SH-SY5Y (cell line): ENCODE data around the gene MAGI2.

Source experiments
- GATA2 ChIP-seq: IDR thresholded peaks from 2 replicates; pipeline ENCODE4 v1.6.1; 2011; ENCODE audit warnings: mild to moderate bottlenecking, low read depth, low read length
- GATA3 ChIP-seq: IDR thresholded peaks from 2 replicates; pipeline ENCODE4 v1.6.1; 2011; ENCODE audit warnings: low read depth, mild to moderate bottlenecking, low read length, moderate library complexity

DNA sequence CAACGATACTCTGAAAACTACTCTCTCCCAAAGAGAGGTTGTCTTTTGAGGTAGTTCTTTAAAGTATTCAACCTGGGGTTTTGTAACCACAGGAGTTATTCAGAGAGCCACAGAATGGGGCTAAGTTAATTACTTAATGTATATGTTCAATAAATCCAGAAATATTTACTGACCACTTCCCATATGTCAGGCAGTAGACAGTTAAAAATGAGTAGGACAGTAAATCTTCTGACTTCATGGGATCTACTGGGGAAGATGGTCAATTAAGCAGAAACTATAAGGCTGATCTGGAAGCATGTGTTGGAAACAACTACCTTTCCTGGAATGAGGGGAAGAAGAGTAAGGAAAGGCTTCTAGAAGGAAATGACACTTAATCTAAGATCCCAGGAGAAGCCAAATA lies 167.7 kb downstream of the MAGI2 start:
- TF ChIP-seq GATA2 (no peak), GATA3 (no peak)
